Endothelial cell of umbilical vein (primary cell): ENCODE measurements around the gene NFATC3. TPM values are rescaled to one million over a fixed set of nuclear protein-coding genes. Genes with fewer than 3 reads are reported as not detected.

Experiments used
- BruUV-seq: library from RNA; stranded (reverse); fragments of 400-500 nt; replicated peaks from 2 replicates; lab custom pipeline; 2021; lab: Mats Ljungman, UMichigan
- CTCF ChIA-PET: fragments of 300-600, 350-600 bp; sonication (Branson Sonifier 250); formaldehyde crosslinking; loops from one replicate; lab custom pipeline; 2021; ENCODE audit warnings: antibody characterized with exemption, inconsistent platforms; lab: Charles Lee
- POLR2A ChIA-PET: fragments of 300-600, 350-600 bp; sonication (Branson Sonifier 250); formaldehyde crosslinking; loops from one replicate; lab custom pipeline; 2021; ENCODE audit warnings: antibody characterized with exemption, inconsistent platforms; lab: Charles Lee
- DNase-seq: peaks from one replicate; pipeline ENCODE4 v3.0.0-alpha.2; 2011; ENCODE audit warnings: low read depth, low spot score
- FAIRE-seq: peaks from 2 replicates; lab custom pipeline; 2011; peaks lifted over from hg19 to GRCh38; lab: Jason Lieb, UNC
- H2AFZ ChIP-seq: 2 replicates; pipeline ENCODE4 v1.6.0; 2012; ENCODE audit warnings: low read depth, low read length, control low read depth, inconsistent platforms
- H3K27ac ChIP-seq: 2 replicates; pipeline ENCODE4 v1.5.1; 2011; ENCODE audit warnings: low read depth, mild to moderate bottlenecking, control low read depth, low read length, moderate library complexity; ENCODE audit not compliant: insufficient read depth
- H3K27me3 ChIP-seq, 2 experiments: 2 replicates each; pipeline versions ENCODE4 v1.6.0 to v1.6.1; 2011; ENCODE audit warnings: low read length in 2 of 2, mixed read lengths in 1 of 2; ENCODE audit not compliant: control insufficient read depth in 2 of 2, insufficient read depth in 2 of 2
- H3K36me3 ChIP-seq, 2 experiments: 2 replicates in 1 of 2; 3 replicates in 1 of 2; pipeline ENCODE4 v1.5.1; 2011; ENCODE audit warnings: low read length in 2 of 2, mild to moderate bottlenecking in 1 of 2, moderate library complexity in 1 of 2; ENCODE audit not compliant: control insufficient read depth in 2 of 2, insufficient read depth in 2 of 2; ENCODE audit errors: extremely low read depth in 1 of 2
- H3K4me1 ChIP-seq: 3 replicates; pipeline ENCODE4 v1.5.1; 2011; ENCODE audit warnings: mild to moderate bottlenecking, low read length; ENCODE audit not compliant: control insufficient read depth, insufficient read depth; ENCODE audit errors: extremely low read depth
- H3K4me2 ChIP-seq: 2 replicates; pipeline ENCODE4 v1.6.1; 2011; ENCODE audit warnings: low read length, control low read depth, mixed read lengths; ENCODE audit not compliant: insufficient read depth
- H3K4me3 ChIP-seq, 3 experiments: fragments of 200-600 bp in 1 of 3; sonication (generic), shearing (Covaris generic) in 1 of 3; replicated peaks in 1 of 3; 2 replicates each; pipeline ENCODE4 v1.5.1; 2011 to 2016; ENCODE audit warnings: control low read depth in 3 of 3, low read length in 3 of 3, mild to moderate bottlenecking in 2 of 3, inconsistent platforms in 1 of 3, low read depth in 1 of 3, moderate library complexity in 1 of 3; ENCODE audit not compliant: insufficient read depth in 1 of 3
- H3K79me2 ChIP-seq: 2 replicates; pipeline ENCODE4 v1.6.0; 2012; ENCODE audit warnings: low read length, inconsistent platforms; ENCODE audit not compliant: control insufficient read depth, insufficient read depth
- H3K9ac ChIP-seq: replicated peaks from 2 replicates; pipeline ENCODE3; 2011; ENCODE audit warnings: low read length, control low read depth; ENCODE audit not compliant: insufficient read depth; ENCODE audit errors: extremely low read depth
- H3K9me1 ChIP-seq: replicated peaks from 3 replicates; pipeline ENCODE4 v1.6.0; 2011; ENCODE audit warnings: mild to moderate bottlenecking, low read length; ENCODE audit not compliant: control insufficient read depth, insufficient read depth; ENCODE audit errors: extremely low read depth
- H3K9me3 ChIP-seq: replicated peaks from 2 replicates; pipeline ENCODE4 v1.5.1; 2012; ENCODE audit warnings: low read length, inconsistent platforms; ENCODE audit not compliant: control insufficient read depth, insufficient read depth
- H4K20me1 ChIP-seq: replicated peaks from 2 replicates; pipeline ENCODE3; 2011; ENCODE audit warnings: mild to moderate bottlenecking, low read length; ENCODE audit not compliant: control insufficient read depth, insufficient read depth; ENCODE audit errors: extremely low read depth
- EZH2 ChIP-seq: IDR thresholded peaks from 2 replicates; pipeline ENCODE4 v1.6.1; 2012; ENCODE audit warnings: borderline replicate concordance, low read depth, mild to moderate bottlenecking, moderate library complexity, low read length, inconsistent platforms; ENCODE audit not compliant: severe bottlenecking
- FOS ChIP-seq: IDR thresholded peaks from 2 replicates; pipeline ENCODE4 v1.6.1; 2011; ENCODE audit warnings: mild to moderate bottlenecking, low read length, moderate library complexity, borderline replicate concordance; ENCODE audit not compliant: insufficient read depth
- GATA2 ChIP-seq: IDR thresholded peaks from 2 replicates; pipeline ENCODE4 v1.7.0; 2011; ENCODE audit warnings: low read depth, mild to moderate bottlenecking, moderate library complexity, mixed read lengths, low read length; ENCODE audit not compliant: insufficient read length, insufficient read depth
- JUN ChIP-seq: IDR thresholded peaks from 2 replicates; pipeline ENCODE4 v1.6.1; 2011; ENCODE audit warnings: borderline replicate concordance, low read depth; ENCODE audit not compliant: insufficient read length, insufficient read depth
- POLR2A ChIP-seq: IDR thresholded peaks from 2 replicates; pipeline ENCODE4 v1.6.1; 2012; ENCODE audit warnings: low read depth, mild to moderate bottlenecking, control low read depth, low read length
- POLR2AphosphoS5 ChIP-seq: IDR thresholded peaks from 2 replicates; pipeline ENCODE4 v1.6.1; 2012; ENCODE audit warnings: low read depth, mild to moderate bottlenecking, control low read depth, low read length, moderate library complexity; ENCODE audit not compliant: insufficient read depth
- dilution Hi-C: fragments of 300-500 bp; cut with MboI; formaldehyde crosslinking; loops from one replicate; pipeline ENCODE4 v1.15.0; 2019; ENCODE audit warnings: low sequenced_read_pairs; ENCODE audit not compliant: extremely low pct_ligation_motif_present
- intact Hi-C: fragments of 100-400 bp; cut with micrococcal nuclease; formaldehyde crosslinking; loops from one replicate; pipeline ENCODE4 v1.10.0; 2022
- polyA plus RNA-seq, 4 experiments: library from polyadenylated mRNA; depleted of rRNA in 3 of 4; stranded (reverse) in 3 of 4; unstranded in 1 of 4; fragments of >200 nt; gene quantifications; 2 replicates each; pipeline versions ENCODE4 v1.2.1 to v1.2.3, GENCODE V29; 2011 to 2012; ENCODE audit warnings: missing spikeins in 1 of 4
- total RNA-seq: library from RNA; stranded (reverse); gene quantifications from 2 replicates; pipeline ENCODE4 v1.2.3, GENCODE V29; 2021
- TF ChIP-seq, protein P1 (sequence below), 2 donors: IDR thresholded peaks; 1 replicate in 1 of 2; 2 replicates in 1 of 2; pipeline ENCODE4 v1.5.1; 2011; ENCODE audit warnings: low read length in 2 of 2, mild to moderate bottlenecking in 2 of 2, moderate library complexity in 2 of 2, control low read depth in 1 of 2, inconsistent platforms in 1 of 2, low read depth in 1 of 2; ENCODE audit not compliant: insufficient read depth in 1 of 2; ENCODE audit errors: extremely low read depth in 1 of 2

Gene NFATC3
- total and polyA plus RNA-seq, 2 donors (not counting 3 experiments of a cell fraction or from before 2014, with no cell fraction given): 15.6 to 33.1 TPM

DNA sequence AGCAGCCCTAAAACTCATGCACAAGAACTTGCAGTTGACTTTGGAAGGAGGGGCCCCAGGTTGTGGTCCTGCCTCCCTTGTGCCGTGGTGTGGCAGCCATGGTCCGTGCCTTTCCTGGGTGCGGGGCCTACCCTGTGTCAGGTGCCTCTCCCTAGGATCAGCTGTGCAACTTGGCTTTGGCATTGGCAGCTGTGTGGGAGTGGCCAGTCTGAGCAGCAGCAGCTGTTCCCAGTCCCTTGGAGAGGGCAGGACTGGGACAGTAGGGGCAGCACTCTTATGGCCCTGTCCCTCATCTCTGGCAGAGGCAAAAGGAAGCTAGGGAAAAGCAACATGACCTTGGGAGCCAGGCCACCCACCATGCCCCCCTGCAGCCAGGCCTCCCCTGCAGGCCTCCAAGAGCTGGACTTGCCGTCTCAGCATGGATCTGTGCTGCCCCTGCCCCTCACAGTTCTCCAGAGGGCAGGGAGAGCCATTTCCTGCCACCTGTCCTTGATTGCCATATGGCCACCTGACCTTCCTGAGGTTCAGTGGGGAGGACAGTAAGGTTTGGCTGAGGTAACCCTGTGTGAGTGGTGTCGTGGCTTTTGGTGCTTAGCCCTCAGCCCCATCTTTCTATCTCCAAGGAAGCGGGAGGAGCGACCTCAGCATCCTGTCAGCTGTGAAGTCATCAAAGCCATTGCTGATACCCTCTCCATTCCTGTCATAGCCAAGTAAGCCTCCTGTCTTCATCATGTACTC, 15.5 kb upstream of the NFATC3 start:
- dilution Hi-C loops: no loop called here
- Histone ChIP-seq H3K36me3 (peaks cover 0 to 23% of the 10 kb centered on the region in 2 experiments), H3K27ac (no peak overlapping the region), H3K9me3 (no peaks in the 10 kb centered on the region), H3K9me1 (no peaks in the 10 kb centered on the region), H3K79me2 (no peaks in the 10 kb centered on the region), H3K4me2 (no peak overlapping the region), H3K4me1 (peaks cover 9% of the 10 kb centered on the region), H3K9ac (no peak overlapping the region), H3K27me3 (no peaks in the 10 kb centered on the region), H4K20me1 (no peaks in the 10 kb centered on the region), H3K4me3 (no peak overlapping the region), H2AFZ (no peak overlapping the region)
- intact Hi-C loops: no loop called here
- ChIA-PET POLR2A (interaction anchor here (1.9 kb wide), 1 partner anchor 15 kb away, joined by 4 read pairs; no protein-coding TSS in a partner anchor), CTCF (interaction anchor here (1.0 to 2.7 kb wide), 3 partner anchors 14 to 35 kb away, joined by 3 to 6 read pairs (median 6); no protein-coding TSS in a partner anchor)
- BruUV-seq: no TSS peak
- TF ChIP-seq POLR2A (no peak), JUN (no peak)
- FAIRE-seq: no peak
- DNase-seq: no peak

DNA sequence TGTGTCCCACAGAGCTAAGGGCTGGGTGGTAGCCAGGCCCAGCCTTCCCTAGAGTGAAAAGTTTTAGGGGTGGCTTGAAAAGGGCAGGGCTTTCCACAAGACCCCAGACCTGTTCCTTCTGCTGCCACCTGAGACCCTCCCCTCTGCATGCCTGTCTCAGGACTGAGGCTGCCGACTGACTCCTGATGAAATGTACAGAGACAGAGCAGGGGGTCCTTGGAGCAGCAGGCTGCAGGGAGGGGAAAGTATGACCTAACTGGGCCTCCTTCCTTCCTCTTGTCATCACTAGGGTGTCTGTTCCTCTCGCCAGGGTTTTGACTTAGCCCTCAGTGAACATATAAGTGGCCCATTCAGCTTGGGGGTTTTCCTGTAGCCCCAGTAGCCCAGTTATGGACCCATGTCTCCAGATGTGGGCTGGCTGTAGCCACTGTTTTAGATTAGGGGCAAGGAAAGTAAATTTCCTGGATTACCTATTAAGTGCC, 14.9 kb upstream of the NFATC3 start:
- no peak for FAIRE-seq
- Histone ChIP-seq H3K9me1 (no peaks in the 10 kb centered on the region), H4K20me1 (no peaks in the 10 kb centered on the region), H2AFZ (no peak overlapping the region), H3K9ac (no peak overlapping the region), H3K27me3 (no peaks in the 10 kb centered on the region), H3K4me1 (peaks cover 3% of the 10 kb centered on the region), H3K9me3 (no peaks in the 10 kb centered on the region), H3K4me3 (no peak overlapping the region), H3K27ac (no peak overlapping the region), H3K79me2 (no peaks in the 10 kb centered on the region), H3K36me3 (peaks cover 0 to 25% of the 10 kb centered on the region in 2 experiments), H3K4me2 (no peak overlapping the region)
- CTCF ChIA-PET: interaction anchor here (1.0 to 2.7 kb wide), 3 partner anchors 14 to 36 kb away, joined by 3 to 6 read pairs (median 6); no protein-coding TSS in a partner anchor
- intact Hi-C loops (no loop called here), dilution Hi-C loops (no loop called here)
- POLR2A ChIA-PET: no interaction called here
- no TSS peak for BruUV-seq
- no peak for DNase-seq
- TF ChIP-seq GATA2: no peak
- TF ChIP-seq POLR2A: no peak
- TF ChIP-seq POLR2AphosphoS5: no peak
- TF ChIP-seq, protein P1, sequence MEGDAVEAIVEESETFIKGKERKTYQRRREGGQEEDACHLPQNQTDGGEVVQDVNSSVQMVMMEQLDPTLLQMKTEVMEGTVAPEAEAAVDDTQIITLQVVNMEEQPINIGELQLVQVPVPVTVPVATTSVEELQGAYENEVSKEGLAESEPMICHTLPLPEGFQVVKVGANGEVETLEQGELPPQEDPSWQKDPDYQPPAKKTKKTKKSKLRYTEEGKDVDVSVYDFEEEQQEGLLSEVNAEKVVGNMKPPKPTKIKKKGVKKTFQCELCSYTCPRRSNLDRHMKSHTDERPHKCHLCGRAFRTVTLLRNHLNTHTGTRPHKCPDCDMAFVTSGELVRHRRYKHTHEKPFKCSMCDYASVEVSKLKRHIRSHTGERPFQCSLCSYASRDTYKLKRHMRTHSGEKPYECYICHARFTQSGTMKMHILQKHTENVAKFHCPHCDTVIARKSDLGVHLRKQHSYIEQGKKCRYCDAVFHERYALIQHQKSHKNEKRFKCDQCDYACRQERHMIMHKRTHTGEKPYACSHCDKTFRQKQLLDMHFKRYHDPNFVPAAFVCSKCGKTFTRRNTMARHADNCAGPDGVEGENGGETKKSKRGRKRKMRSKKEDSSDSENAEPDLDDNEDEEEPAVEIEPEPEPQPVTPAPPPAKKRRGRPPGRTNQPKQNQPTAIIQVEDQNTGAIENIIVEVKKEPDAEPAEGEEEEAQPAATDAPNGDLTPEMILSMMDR (IDR thresholded peaks at IDR 0.05; ENCODE audit: extremely low read depth in 1 of 2, insufficient read depth in 1 of 2, low read depth in 1 of 2, low read length in 2 of 2): no peak
- TF ChIP-seq EZH2: no peak
- TF ChIP-seq FOS: no peak
